ENCODE data around the gene SMIM12. TPM values are rescaled to one million over a fixed set of nuclear protein-coding genes. Genes with fewer than 3 reads are reported as not detected.

SMIM12 gene
- total RNA-seq, 6 donors from 2014 or later: 6.3 to 46.6 (median 30.9) TPM

DNA sequence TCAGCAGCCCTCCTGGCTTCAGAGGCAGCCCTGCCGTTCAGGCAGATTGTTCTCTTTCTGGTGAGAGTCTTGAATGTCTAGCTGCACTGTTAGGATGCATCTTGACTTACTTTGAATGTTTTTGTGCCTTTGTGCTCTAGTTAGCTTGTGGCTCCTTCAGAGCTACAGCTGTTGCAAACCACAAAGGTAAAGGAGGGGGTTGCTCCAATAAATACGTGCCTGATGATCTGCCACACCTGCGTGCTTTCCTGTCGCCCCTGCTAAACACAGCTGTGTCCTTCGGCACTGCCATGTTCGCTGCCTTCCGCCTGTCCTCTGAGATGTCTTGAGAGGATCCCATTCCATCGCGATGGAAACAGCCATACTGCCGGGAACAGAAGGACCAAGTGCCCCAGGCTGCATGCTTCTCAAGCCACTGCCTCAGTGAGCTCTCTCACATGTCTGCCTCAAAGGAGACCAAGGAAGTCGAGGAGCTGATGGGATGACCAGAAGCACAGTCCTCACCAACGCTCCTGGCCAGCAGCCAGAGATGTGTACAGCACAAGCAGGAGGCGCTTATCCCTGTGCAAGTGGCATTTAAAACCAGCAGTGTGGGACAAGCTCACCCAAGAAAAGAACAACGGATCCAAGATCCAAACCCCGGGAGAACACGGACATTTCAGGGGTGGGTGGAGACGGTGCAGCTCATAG is 12.0 kb upstream of the SMIM12 start:
- Histone ChIP-seq H3K4me1 (peaks cover 6 to 11% (median 7%) of the 10 kb centered on the region in 4 donors), H3K27ac (no peak overlapping the region), H3K9me3 (no peaks in the 10 kb centered on the region), H3K27me3 (peaks cover 0 to 3% (median 0%) of the 10 kb centered on the region in 4 donors), H3K4me3 (no peak overlapping the region), H3K36me3 (no peaks in the 10 kb centered on the region)
- TF ChIP-seq POLR2AphosphoS5 (IDR thresholded peaks at IDR 0.05) (no peak), EP300 (IDR thresholded peaks at IDR 0.05) (no peak), POLR2A (IDR thresholded peaks at IDR 0.05) (no peak)
- TF ChIP-seq, protein P1, sequence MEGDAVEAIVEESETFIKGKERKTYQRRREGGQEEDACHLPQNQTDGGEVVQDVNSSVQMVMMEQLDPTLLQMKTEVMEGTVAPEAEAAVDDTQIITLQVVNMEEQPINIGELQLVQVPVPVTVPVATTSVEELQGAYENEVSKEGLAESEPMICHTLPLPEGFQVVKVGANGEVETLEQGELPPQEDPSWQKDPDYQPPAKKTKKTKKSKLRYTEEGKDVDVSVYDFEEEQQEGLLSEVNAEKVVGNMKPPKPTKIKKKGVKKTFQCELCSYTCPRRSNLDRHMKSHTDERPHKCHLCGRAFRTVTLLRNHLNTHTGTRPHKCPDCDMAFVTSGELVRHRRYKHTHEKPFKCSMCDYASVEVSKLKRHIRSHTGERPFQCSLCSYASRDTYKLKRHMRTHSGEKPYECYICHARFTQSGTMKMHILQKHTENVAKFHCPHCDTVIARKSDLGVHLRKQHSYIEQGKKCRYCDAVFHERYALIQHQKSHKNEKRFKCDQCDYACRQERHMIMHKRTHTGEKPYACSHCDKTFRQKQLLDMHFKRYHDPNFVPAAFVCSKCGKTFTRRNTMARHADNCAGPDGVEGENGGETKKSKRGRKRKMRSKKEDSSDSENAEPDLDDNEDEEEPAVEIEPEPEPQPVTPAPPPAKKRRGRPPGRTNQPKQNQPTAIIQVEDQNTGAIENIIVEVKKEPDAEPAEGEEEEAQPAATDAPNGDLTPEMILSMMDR (IDR thresholded peaks at IDR 0.05): no peak
- DNase-seq (no peak), ATAC-seq (ENCODE audit: low FRiP score in 2 of 2) (no peak)
- 64 to 76% methylated on average over 17 of the region's 17 CpGs for WGBS, 2 donors

DNA sequence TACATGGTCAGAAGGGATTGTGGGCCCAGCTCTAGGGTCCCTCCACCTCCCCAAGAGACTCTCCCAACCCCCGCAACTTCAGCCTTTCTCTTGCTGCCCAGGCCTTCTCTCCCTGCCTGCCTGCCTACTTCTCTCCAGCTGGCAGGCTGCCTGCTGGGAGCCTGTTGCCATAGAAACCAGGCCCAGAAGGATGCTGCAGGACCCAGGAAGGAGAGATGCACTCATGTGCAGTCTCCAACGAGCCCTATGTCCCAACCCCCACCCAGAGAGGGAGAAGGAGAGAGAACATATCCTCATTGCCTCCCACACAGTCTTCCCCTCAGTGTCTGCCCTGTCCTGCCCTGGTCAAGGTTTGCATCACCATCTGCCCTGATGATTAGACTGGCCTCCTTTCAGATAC is 10.8 kb upstream of the SMIM12 start:
- Histone ChIP-seq H3K4me1 (peaks cover 13 to 21% (median 15%) of the 10 kb centered on the region in 4 donors), H3K27me3 (peaks cover 0 to 3% (median 0%) of the 10 kb centered on the region in 4 donors), H3K9me3 (no peaks in the 10 kb centered on the region), H3K27ac (no peak overlapping the region), H3K4me3 (no peak overlapping the region), H3K36me3 (no peaks in the 10 kb centered on the region)
- no peak for DNase-seq
- WGBS, 2 donors: 66 to 100% methylated on average over 1 to 2 of the region's 2 CpGs
- TF ChIP-seq EP300 (IDR thresholded peaks at IDR 0.05): no peak
- no peak for TF ChIP-seq POLR2AphosphoS5 (IDR thresholded peaks at IDR 0.05)
- TF ChIP-seq POLR2A (IDR thresholded peaks at IDR 0.05): no peak
- TF ChIP-seq, protein P1 (IDR thresholded peaks at IDR 0.05): no peak
- no peak for ATAC-seq (ENCODE audit: low FRiP score in 2 of 2)

DNA sequence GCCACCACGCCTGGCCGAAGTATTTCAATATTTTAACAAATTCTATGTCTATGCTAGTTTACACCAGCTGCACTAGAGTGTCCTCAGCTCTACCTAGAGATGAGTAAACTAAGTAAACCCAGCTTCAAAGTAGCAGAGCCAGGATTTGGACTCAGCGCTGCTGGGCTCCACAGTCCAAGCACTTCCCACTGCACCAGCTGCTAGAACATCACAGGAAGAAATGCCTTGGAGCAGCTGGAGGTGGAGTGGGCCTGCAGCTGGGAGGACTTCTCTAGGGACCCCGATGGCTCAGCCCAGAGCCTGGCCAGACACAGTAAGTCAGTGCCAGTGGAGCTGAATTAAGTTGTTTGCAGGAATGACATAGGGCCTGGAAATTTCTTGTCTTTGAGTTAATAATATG is 10.2 kb upstream of the SMIM12 start:
- H3K36me3 ChIP-seq: no peaks in the 10 kb centered on the region
- peaks cover 0 to 3% (median 0%) of the 10 kb centered on the region in 4 donors for H3K27me3 ChIP-seq
- TF ChIP-seq POLR2A (IDR thresholded peaks at IDR 0.05) (no peak), EP300 (IDR thresholded peaks at IDR 0.05) (no peak), POLR2AphosphoS5 (IDR thresholded peaks at IDR 0.05) (no peak)
- TF ChIP-seq, protein P1 (IDR thresholded peaks at IDR 0.05): no peak
- no peak overlapping the region for H3K27ac ChIP-seq
- WGBS, 2 donors: 93 to 95% methylated on average over 3 to 4 of the region's 4 CpGs
- H3K9me3 ChIP-seq: no peaks in the 10 kb centered on the region
- H3K4me1 ChIP-seq: peaks cover 15 to 24% (median 16%) of the 10 kb centered on the region in 4 donors
- ATAC-seq (ENCODE audit: low FRiP score in 2 of 2): no peak
- H3K4me3 ChIP-seq: no peak overlapping the region
- DNase-seq: no peak

DNA sequence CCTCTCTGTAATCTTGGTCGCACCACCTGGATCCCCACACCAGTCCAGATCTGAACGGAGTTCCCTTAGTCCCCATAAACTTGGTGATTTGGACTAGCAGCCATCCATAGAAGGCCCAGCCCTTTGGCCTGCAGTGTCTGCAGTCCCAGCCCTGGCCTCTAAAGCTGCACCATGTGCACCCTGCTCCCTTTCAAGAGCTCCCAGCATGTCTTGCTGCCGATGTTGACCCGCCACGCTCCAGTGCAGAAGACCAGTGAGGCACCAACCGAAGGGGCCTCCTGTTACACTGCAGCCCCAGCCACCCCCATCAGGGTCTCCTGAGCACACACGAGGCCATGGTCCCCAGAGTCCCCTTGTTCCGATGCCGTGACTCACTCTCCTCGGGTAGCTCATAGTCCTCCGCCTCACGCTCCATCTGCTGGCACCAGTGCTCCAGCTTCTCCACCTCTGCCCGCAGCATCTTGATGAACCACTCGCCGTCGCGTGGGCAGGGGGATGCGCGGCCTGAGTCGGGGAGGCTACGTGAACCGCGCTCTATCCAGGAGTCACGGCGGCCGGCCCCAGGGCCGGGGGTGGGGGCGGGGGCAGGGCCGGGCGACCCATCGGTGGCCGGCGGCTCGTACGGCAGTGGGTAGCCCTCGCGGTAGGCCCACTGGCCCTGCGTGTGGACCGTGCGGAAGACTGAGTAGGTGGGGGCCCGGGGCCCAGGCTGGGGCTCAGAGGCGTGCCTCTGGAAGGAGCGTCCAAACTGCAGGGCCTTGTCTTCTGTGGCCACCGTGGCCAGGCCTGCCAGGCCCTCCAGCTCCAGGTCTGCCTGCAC is 8.9 kb upstream of the SMIM12 start:
- peaks cover 15 to 24% (median 16%) of the 10 kb centered on the region in 4 donors for H3K4me1 ChIP-seq
- peak in 1 of 2 donors; percentile 79 for DNase-seq
- H3K4me3 ChIP-seq: no peak overlapping the region
- H3K27ac ChIP-seq: no peak overlapping the region
- no peaks in the 10 kb centered on the region for H3K36me3 ChIP-seq
- ATAC-seq (ENCODE audit: low FRiP score in 2 of 2): no peak
- H3K27me3 ChIP-seq: peaks cover 0 to 3% (median 0%) of the 10 kb centered on the region in 4 donors
- H3K9me3 ChIP-seq: no peaks in the 10 kb centered on the region
- WGBS, 2 donors: 90 to 94% methylated on average over 14 to 44 of the region's 44 CpGs
- TF ChIP-seq, protein P1 (IDR thresholded peaks at IDR 0.05): no peak
